ENCODE results near the gene BICC1. TPM values are rescaled to one million over a fixed set of nuclear protein-coding genes. Genes with fewer than 3 reads are reported as not detected.
A peak's percentile ranks its signal among the peaks of the same experiment; 100 is the strongest.

The BICC1 gene
- total and polyA plus RNA-seq, 2 of the 8 experiments (the other 6 are each of a cell fraction or from before 2014, with no cell fraction given) = 0.20 to 0.73 TPM

DNA sequence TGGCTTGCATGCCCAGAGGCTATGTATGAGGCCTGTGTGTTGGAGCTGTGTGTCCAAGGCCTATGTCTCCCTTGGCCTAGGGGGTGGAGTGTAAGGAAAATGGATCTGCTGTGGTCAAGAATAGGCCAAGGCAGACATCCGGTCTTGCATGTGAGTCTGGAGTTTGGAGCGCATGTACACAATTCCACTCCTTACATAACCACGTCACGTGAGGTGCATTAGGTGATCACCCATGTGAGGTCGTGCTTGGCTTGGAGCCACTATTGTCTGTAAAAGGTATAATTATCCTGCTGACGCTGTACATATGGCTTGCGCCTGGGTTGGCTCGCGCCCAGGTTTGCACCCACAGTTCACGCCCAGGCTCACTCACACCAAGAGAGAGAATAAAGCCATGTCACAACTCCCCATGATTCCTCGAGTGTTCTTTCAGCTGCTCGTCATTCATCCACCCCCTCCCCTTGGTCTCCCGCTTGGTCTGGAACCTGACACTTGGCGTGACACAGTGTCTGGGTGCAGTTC lies 105.5 kb downstream of the BICC1 start:
- DNase-seq (ENCODE audit: low read depth in 1 of 2, low spot score in 2 of 2) (no peak), FAIRE-seq (no peak)
- Histone ChIP-seq H3K79me1 (ENCODE audit: low read depth, low read length) (no peaks in the 10 kb centered on the region), H4K5ac (ENCODE audit: insufficient read length, low read depth, low read length) (no peak overlapping the region), H3K79me2 (ENCODE audit: control insufficient read depth in 1 of 2, insufficient read depth in 2 of 2, low read length in 2 of 2) (no peaks in the 10 kb centered on the region), H3K27me3 (replicated peaks in 1 of 4; ENCODE audit: control insufficient read depth in 3 of 4, extremely low read depth in 1 of 4, insufficient read depth in 3 of 4, low read length in 3 of 4) (no peaks in the 10 kb centered on the region), H3K4me1 (replicated peaks in 1 of 4; ENCODE audit: control insufficient read depth in 3 of 4, insufficient read depth in 4 of 4, low read length in 3 of 4) (no peaks in the 10 kb centered on the region), H3K14ac (ENCODE audit: insufficient read length) (no peak overlapping the region), H2BK20ac (ENCODE audit: low read length) (0 out of 2 replicates have a peak overlapping the region, but pooled peaks have one; percentile 21), H4K8ac (ENCODE audit: extremely low read depth, insufficient read depth, low read length) (no peak overlapping the region; the same call in 1 of the 2 replicates), H4K20me1 (replicated peaks in 1 of 2; ENCODE audit: control insufficient read depth in 1 of 2, insufficient read depth in 2 of 2, low read length in 2 of 2) (no peaks in the 10 kb centered on the region), H3K4me2 (ENCODE audit: insufficient read depth in 1 of 2, low read depth in 2 of 2, low read length in 2 of 2) (no peak overlapping the region), H3K18ac (ENCODE audit: extremely low read depth, low read length) (no peak overlapping the region), H3K4ac (replicated peaks; ENCODE audit: insufficient read length, low read depth, low read length) (no peak overlapping the region), H3K23me2 (ENCODE audit: low read depth, low read length) (no peaks in the 10 kb centered on the region), H3K9me3 (ENCODE audit: insufficient read depth in 2 of 2, low read depth in 1 of 2, low read length in 1 of 2) (no peaks in the 10 kb centered on the region), H3K27ac (ENCODE audit: low read depth, low read length) (no peak overlapping the region), H3K23ac (ENCODE audit: insufficient read length) (no peak overlapping the region), H3K56ac (replicated peaks; ENCODE audit: insufficient read length, low read depth, low read length) (no peak overlapping the region), H2AFZ (ENCODE audit: low read length) (no peak overlapping the region), H2BK120ac (replicated peaks; ENCODE audit: low read depth, low read length) (no peak overlapping the region), H3K9ac (replicated peaks in 1 of 4; ENCODE audit: extremely low read depth in 1 of 4, low read depth in 3 of 4, low read length in 3 of 4) (no peak overlapping the region), H4K91ac (replicated peaks; ENCODE audit: insufficient read length, low read length) (no peak overlapping the region), H2BK15ac (ENCODE audit: low read length) (no peak overlapping the region), H2AK5ac (ENCODE audit: low read depth, low read length) (no peak overlapping the region), H3K36me3 (ENCODE audit: control insufficient read depth in 2 of 4, insufficient read depth in 4 of 4, low read length in 3 of 4) (no peaks in the 10 kb centered on the region), H2BK5ac (ENCODE audit: low read depth, low read length) (no peak overlapping the region), H3K4me3 (ENCODE audit: extremely low read depth in 1 of 4, insufficient read depth in 2 of 4, low read depth in 3 of 4, low read length in 4 of 4) (no peak overlapping the region), H2BK12ac (ENCODE audit: low read depth, low read length) (no peak overlapping the region)
- 87% methylated on average over 14 of the region's 14 CpGs; no CpG with 5 or more reads in 1 of the 2 experiments for WGBS, 2 experiments (ENCODE audit: extremely low coverage in 1 of 2, insufficient coverage in 1 of 2, insufficient read length in 1 of 2, insufficient replicate concordance in 2 of 2, low coverage in 1 of 2, low lambda C conversion rate in 2 of 2, missing lambda C conversion rate in 1 of 2)
- CTCF ChIA-PET (ENCODE audit: partially characterized antibody) = interaction anchor here (0.6 kb wide), 1 partner anchor 92 kb away, joined by 3 read pairs; no protein-coding TSS in a partner anchor
- POLR2A ChIA-PET (ENCODE audit: partially characterized antibody) = no interaction called here
- no peak for TF ChIP-seq MAFK (IDR thresholded peaks at IDR 0.05; ENCODE audit: low read depth, low read length)
